Stimulated activated CD4-positive, alpha-beta T cell treated with anti-CD3 and anti-CD28 coated beads, TNF-alpha, amount 100 ng/mL, for 24 hours (primary cell): ENCODE measurements around the gene CTIF.
"Not testable (repeated sequence)": the region's sequence is repeated elsewhere in the genome, so short reads cannot be mapped to it uniquely, and the experiment has no call there.

Source experiments
- DNase-seq, 3 experiments: peaks; one replicate each; pipeline ENCODE4 v3.0.0-alpha.2; 2020; ENCODE audit warnings: low read depth in 3 of 3

CTIF gene

DNA sequence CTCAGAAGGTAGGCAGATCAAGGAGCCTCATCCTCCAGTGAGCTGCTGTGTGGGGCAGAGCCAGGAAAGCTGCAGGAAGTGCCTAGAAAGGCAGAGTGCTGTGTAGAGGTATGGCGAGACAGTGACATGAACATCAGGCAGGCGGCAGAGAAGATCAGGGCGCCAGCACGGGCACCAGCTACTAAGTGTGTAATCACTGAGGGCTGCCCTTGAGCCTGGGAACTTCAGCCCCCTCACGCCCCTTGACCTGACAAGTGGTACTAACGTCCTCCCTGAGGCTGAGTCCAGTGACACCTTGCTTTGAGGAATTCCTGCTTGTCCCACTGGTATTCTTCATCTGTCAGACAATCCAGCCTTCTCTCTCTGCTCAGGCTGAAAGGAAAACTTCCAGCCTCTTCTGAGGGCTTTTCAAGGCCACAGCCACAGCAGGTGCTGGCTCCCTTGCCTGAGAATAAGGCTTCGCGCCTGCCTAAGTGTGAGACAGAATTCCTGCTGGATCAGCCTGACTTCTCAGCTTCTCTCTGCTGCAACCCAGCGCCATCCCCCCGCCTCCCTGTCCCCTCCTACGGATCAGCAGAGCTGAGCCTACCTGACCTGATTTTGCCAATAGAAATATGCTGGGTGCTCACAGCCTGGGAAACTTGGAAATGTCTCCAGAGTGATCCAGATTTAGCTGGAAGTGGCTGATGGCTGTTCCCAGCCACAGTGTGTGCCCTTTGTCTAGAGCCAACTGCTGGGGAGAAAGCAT, 263.9 kb downstream of the CTIF start:
- DNase-seq: no peak

DNA sequence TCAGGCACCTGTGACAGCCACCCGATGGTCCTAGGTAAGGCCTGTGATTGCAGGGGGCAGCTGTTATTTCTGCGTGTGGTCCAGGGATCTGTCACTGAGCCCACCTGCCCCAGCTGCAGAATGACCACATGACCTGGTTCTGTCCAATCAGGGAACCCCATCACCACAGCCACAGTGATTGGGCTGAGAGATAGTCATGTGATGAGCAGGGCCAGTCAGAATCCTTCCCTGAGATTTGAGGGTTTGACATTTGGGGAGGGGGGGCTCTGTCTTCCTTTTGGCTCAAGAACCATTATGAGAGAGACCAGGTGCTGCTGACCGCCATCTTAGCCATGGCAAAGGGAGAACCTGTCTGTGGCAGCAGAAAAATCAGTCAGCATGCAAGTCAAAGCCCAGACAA, 264.7 kb downstream of the CTIF start:
- no peak for DNase-seq

DNA sequence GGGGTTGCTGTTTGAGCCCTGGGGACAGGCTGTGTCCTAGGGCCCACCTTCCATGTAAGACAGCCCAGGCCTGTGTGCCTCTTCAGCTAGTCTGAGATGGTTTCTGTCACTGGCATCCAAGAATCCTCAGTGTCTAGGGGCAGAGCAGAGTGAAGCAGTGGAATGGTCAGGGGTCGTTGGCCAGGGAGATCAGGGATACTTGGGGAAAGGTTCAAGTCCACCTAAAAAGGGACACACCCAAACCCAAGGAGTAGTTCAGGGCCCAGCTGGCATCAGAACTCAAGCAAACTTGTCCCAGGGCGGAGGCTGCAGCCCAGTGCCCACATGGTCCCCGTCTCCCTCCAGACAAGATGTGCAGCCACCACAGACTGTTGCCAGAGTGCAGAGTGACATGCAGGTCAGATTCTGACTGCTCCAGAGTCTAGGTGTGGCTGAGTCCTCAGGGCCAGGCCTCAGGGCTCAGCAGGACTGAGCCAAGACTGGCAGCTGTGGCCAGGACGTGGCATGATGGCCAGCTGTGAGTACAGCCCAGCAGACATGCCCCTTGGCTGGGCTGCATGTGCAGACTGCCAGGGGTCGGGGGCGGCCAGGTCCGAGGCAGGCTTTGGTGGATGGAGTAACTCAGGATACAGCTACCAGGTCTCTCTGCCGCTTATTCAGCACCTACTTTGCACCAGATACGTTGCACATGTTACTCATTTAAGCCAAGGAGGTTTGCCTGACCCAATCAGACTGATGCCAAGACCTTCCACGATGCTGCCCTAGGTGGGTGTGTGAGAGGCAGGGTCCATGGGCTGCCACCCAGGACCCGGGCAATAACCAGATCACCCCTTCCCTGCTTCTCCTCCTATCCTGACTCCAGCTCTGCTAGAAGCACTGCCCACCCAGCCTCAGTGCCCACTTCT, 265.4 kb downstream of the CTIF start:
- no peak for DNase-seq

DNA sequence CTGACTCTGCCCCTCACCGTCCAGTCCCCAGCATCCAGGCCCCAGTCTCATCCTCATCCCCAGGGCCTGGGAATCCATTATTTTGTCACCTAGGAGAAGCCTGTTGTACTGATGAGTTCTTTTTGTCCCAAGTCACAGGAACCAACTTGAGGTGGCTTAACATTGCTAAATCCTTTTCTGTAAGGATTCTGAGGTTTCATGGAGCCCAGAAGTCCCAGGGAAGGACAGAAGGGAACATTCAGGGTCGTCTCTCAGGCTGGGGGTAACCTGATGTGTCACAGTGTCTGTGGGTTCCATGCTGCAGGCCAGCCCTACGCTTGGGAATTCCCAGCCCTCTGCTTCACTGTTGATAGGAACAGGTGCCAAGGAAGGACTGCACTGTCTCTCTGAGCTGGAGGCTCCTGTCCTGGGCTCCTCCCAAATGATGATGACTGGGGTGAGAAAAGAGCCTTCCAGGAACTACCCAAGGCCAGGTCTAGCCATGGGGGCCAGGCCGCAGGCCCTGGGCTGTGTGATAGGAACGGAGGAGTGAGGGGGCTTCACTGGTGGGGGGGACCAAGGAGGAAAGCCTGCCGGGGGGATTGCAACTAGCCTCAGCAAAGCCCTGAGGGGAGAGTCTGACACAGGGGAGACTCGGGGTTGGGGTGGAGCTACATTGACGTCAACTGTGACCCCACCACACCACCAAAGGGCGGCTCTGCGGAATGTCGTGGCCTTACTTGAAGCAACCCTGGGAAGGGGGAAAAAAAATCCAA, 266.2 kb downstream of the CTIF start:
- DNase-seq: no peak

DNA sequence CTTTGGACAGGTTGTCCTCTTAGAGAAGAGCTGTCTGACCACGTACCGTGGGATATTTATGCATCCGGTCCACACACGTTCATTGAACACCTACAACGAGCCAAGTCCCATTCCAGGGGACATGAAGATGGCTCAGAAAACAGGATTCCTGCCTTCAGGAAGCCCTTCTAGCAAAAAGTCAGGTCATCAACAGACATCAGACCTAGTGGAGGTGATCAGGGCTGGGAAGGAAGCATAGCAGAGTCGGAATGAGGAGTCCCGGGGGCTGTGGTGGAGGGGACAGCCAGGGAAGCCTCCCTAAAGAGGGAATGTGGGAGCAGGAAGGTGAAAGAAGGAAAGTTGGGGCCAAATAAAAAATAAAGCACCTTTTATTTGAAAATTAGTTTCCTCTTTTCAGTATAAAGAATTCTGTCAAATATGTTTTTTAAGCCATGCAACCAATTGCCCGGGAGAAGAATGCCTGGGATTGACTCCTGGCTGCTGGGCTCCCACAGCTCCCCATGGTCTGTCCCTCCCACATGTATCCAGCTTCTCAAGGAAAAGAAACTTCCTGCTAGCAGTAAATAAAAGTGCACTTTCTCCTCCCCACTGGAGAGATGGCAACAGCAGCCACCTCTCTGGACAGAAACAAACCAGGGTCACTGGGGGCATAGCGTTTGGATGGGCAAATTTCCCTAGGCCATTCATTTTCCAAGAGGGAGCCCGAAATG, 267.1 kb downstream of the CTIF start:
- no peak for DNase-seq

DNA sequence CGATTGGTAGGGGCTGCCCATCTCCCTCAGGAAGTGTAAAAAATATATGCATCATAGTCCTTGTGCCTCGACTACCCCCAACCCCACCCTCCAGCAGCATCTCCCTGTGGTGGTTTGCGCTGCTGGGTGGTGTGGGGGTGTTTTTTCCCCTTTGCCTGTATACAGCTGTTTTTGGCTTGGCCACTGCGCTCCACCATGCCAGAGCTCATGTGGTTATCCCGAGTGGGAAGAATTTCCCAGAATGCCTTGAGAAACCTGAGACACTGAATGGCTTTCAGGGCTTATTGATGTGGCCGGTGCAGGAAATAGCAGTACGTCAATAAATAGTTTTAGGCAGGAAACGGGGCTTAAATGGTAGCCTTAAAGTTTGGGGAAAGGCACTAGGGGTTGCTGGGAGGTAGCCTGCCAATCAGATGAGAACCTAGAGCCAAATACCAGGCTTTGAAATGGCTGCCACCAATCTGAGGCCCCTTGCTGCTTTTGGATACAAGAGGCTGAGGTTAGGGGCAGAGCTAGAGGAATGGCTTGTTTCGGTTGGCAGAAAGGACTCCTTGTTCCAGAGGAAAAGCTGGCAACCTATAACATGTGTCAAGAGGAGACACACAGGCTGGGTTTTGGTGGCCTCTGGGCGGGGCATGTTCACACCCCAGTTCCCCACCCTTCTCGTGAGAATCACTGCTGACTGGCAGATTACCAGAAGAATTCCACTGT, 267.9 kb downstream of the CTIF start:
- peak in 1 of 3 experiments; percentile 5 for DNase-seq

DNA sequence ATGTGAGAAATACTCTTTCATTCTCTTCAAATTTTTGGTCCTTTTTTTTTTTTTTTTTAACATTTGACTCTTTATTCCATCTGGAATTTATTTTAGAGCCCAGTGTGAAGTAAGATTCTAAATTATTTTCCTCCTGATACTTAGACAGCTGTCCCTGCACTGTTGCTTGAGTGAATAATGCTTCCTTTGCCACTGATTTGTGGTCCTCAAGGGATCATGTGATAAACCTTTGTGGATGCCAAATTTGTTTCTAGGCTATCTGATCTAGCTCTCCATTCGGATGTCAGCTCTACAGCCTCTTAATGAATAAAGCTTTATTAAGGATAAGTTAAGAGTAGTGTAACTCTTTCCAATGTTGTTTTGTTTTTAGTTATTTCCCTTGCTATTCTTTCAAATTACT, 269.6 kb downstream of the CTIF start:
- no peak for DNase-seq

DNA sequence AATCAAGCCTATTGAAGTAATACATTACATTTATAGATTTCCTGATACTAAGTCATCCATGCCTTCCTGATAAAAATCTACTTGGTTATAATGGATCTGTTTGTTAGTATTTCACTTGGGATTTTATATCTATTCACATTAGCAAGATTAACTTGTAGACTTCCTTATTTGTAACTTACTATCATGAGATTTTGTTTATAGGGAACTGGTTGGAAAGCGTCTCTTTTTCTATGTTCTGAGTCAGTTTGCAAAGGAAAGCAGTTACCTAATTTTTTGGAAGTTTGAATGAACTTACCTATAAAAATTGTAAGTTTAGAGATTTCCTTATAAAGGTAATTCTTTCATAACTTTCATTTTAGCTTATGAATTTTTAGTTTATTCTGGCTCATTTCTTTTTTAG, 270.5 kb downstream of the CTIF start:
- no peak for DNase-seq

DNA sequence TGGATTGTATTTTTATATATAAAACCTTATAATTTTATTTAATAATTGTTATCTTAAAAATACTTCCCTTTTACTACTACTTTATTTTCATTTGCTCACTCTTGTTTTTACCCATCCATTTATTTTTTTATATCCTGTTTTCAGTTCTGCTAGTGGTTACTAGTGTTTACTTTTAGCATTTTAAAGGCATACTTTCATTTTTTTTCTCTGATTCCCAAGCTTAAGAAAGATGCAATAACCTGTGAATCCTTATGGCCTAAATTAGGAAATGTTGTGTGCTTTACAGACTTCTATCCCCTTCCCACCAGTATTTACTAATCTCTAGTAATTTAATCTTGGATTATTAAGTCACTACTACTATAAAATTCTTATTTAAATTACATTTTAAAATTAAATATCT, 272.0 kb downstream of the CTIF start:
- DNase-seq: no peak

DNA sequence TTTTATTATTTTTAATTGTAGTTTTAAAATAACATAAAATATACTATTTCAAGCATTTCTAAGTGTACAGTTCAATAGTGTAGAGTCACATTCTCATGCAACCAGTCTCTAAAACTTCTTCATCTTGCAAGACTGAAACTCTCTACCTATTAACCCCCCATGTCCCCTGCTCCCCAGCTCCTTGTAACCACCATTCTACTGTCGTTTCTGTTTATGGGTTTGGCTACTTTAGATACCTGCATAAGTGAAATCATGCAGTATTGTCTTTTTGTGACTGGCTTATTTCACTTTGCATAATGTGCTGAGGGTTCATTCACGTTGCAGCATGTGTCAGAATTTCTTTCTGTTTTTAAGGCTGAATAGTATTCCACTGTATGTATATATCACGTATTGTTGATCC, 272.6 kb downstream of the CTIF start:
- DNase-seq: no peak

DNA sequence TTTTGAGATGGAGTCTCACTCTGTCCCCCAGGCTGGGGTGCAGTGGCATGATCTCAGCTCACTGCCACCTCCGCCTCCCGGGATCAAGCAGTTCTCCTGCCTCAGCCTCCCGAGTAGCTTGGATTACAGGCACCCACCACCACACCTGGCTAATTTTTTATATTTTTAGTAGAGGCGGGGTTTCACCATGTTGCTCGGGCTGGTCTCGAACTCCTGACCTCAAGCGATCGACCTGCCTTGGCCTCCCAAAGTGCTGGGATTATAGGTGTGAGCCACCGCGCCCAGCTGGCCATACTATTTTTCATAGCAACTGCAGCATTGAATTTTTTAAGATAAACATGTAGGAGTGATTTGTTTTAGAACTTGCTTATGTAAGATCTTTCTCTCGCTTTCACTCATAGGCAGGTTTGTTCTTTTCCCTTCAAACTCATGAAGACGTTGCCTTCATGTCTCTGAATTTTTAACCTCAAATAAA, 273.2 kb downstream of the CTIF start:
- DNase-seq: not testable (repeated sequence)

DNA sequence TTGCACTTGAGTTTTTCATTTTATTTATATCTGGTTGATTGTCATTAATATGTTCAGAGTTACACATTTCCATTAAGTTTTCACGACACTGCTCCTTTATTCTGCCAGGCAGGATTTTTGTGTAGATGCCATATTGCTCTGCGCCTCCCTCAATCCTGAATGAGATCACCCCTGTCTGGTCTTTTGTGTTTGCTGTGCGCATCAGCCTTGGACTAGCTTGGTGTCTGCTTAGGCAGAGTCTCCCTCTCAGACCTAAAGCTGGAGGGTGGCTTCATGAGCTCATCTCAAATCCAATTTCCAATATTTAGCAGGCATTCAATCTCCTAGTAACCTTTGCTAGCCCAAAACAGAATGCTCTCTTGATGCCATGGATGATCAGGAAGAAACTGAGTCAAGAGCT, 274.5 kb downstream of the CTIF start:
- no peak for DNase-seq

DNA sequence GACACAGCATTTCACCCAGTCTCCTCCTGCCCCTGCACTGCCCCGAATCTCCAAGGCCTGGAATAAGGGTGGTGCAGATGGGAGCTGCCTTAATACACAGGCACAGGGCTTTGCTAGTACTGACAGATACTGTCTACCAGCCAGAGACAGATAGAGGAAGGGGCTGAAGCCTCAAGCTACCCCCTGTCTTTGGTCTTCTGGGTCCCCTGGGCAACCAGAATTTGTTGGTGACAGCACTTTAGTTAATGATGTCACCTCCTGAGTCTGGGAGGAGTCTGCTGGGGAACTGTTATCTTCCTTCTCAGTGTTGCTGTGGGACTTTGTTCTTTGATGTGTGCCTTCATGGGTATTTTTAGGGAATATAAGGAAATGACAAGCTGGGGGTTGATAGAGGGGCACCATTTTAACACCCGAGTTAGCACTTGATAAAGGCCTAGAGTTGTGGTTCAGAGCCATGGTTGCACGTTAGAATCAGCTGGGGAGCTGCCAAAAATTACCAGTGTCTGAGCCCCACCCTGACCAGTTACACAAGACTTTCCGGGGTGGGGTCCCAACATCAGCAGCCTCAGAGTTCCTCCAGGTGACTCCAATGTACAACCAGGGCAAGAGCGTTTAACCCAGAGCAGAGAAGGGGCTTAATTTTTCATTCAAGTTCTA, 275.1 kb downstream of the CTIF start:
- no peak for DNase-seq

DNA sequence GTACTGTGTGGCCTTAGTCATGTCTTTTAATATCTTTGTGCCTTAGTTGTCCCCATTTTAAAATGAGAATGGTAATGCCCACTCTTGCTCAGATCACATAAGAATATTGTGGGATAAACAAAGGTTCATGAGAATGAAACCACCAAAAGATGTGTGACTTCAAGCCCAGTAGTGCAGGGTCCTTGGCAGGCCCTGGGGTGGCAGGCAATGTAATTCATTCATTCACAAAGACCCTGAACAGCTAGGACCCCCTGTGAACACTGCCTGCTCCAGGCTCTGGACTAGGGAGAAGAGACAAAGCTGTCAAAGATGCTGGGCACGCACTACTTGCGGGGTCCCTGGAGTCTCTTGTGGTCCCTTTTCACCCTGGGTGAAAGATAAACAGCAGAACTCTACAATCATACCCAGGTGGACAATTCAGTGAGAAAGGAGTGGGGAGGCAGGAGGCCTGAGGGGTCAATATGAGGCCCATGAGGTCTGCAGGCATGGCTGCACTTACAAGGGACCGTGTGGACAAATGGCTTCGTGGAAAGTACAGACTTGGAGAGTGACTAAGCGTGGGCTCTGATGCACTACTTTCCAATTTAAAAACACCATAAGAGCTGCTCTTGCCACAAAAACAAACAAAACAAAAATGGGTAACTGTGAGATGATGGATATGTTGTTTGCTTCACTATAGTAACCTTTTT, 275.8 kb downstream of the CTIF start:
- DNase-seq: no peak

DNA sequence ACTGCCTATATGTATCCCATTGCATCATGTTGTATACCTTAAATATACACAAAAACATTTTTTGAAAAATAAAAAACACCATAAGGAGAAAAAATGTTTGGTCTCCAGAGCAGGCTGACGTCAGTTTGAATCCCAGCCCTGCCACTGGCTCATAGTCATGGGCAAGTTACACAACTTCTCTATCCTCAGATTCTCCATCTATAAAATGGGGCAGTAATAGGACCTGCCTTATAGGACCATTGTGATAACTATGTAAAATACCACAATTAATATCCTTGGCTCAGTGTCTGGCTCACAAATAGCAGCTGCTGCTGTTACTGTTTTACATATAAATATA, 276.3 kb downstream of the CTIF start:
- DNase-seq: no peak

DNA sequence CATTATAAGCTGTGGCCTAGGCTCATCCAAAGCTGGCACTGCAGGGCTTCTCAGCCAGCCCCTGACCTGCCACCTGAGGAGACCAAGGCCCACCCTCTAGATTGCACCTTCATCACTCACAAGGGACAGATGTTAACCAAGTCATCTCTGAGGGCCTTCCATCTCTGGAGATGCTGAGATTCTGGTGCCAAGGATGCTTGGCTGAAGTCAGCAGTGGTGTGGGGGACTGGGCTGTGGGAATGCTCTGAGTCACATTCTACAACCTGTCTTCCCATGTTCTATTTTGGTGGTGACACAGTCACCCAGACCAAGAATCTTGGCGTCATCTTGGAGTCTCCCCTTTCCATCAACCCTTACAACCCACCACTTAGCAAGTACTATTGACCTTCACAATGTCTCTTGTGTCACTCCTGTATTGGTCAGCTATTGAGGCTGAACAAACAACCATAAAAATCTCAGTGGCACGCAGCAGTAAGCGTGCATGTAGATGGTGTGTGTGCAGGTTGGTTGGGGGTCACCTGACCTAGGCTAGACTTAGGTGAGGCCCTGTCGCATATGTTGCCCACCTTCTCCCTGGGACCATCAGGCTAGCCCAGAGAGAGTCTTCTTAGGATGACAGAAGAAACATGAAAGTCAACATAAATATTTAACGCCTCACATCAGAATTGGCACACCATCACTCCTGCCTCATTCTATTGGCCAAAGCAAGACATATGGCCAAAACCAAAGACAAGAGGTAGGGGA, 276.9 kb downstream of the CTIF start:
- no peak for DNase-seq

DNA sequence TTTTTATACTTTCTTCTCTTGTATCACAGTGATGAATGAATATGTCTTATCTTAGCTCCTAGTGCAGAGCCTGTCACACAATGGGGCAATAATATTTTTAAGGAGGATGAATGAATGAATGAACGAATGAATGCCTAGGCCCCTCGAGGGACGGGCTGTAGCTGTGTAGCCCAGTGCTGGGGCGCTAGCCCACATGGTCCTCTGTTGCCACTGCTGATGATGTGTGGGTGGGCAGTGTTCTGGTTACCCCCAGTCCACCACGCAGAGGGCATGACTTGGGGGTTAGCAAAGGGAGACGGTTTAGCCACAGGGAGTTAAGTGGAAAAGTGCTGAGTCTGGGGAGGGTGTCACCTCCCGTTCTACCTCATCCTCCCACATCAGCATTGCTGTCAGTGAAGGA, 277.7 kb downstream of the CTIF start:
- no peak for DNase-seq

DNA sequence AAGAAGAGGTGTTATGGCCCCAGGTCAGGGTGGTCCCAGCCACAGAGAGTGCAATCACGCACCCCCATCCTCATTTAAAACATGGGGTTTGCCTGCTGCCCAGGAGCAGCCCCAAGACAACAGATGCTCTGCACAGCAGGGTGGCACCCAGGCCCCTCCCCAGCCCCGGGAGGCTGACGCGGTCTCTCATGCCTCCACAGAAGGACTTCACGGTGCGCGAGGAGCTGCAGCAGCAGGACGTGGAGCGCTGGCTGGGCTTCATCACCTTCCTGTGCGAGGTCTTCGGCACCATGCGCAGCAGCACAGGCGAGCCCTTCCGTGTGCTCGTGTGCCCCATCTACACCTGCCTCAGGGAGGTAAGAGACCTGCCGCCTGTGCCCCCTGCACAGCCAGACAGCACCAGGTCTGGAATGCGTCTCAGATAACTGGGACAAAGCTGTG, 278.2 kb downstream of the CTIF start:
- no peak for DNase-seq
